Mammary epithelial cell (primary cell): ENCODE data around the gene LRRC3.

ENCODE experiments used
- CTCF ChIP-seq, 2 donors: IDR thresholded peaks in 1 of 2; conservative IDR thresholded peaks in 1 of 2; 2 replicates each; pipeline ENCODE4 v1.5.1; 2011 to 2012; ENCODE audit warnings: inconsistent platforms in 2 of 2, low read length in 2 of 2, mild to moderate bottlenecking in 2 of 2, control low read depth in 1 of 2, low read depth in 1 of 2; ENCODE audit not compliant: insufficient read depth in 1 of 2; ENCODE audit errors: extremely low read depth in 1 of 2
- EZH2 ChIP-seq: IDR thresholded peaks from 2 replicates; pipeline ENCODE4 v1.6.1; 2012; ENCODE audit warnings: low read length, inconsistent platforms, borderline replicate concordance

- no peak for TF ChIP-seq CTCF (conservative IDR thresholded peaks at IDR 0.05 in 1 of 2, IDR thresholded peaks at IDR 0.05 in 1 of 2; ENCODE audit: extremely low read depth in 1 of 2, insufficient read depth in 1 of 2, low read depth in 1 of 2, low read length in 2 of 2)
- no peak for TF ChIP-seq EZH2
These were observed at the start of gene LRRC3 for GRCh38 chr21:44454747-44455523.
